ENCODE results near the gene MT1B.

DNA sequence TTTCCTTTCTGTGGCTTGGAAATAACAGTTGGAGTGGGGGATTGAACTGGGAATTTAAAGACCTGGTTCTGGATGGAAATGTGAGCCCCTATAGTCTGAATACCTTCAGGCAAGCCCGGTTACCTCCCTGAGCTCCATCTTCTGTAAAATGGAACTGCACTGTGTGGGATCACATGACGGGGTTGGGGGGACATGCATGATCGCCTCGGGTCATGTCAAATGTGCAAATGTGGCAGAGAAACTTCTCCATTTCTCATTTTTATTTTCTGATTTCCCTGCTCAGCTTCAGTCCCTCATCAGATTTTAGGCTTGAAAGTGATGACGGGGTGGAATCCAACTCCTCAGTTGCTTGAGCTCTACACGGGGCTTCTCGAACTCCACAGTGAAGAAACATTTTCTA lies 1.5 kb downstream of the MT1B start:
- TF ChIP-seq CTCF (IDR thresholded peaks at IDR 0.05; ENCODE audit: low read depth, low read length, missing input control) = no peak
- no peak for TF ChIP-seq JUND (IDR thresholded peaks at IDR 0.05)
- no peak for TF ChIP-seq FOXA1 (IDR thresholded peaks at IDR 0.05)
- TF ChIP-seq RXRA (IDR thresholded peaks at IDR 0.05) = no peak
- TF ChIP-seq YY1 (IDR thresholded peaks at IDR 0.05) = no peak
- no peak for TF ChIP-seq TAF1 (conservative IDR thresholded peaks at IDR 0.05)
- no peak for TF ChIP-seq GABPA (IDR thresholded peaks at IDR 0.05 in 1 of 2, conservative IDR thresholded peaks at IDR 0.05 in 1 of 2)
- TF ChIP-seq ATF3 (IDR thresholded peaks at IDR 0.05) = no peak
- no peak for TF ChIP-seq RAD21 (IDR thresholded peaks at IDR 0.05)
- no peak for TF ChIP-seq EGR1 (IDR thresholded peaks at IDR 0.05; ENCODE audit: low read depth in 2 of 2)
- TF ChIP-seq REST (IDR thresholded peaks at IDR 0.05) = no peak
- TF ChIP-seq, protein P1, sequence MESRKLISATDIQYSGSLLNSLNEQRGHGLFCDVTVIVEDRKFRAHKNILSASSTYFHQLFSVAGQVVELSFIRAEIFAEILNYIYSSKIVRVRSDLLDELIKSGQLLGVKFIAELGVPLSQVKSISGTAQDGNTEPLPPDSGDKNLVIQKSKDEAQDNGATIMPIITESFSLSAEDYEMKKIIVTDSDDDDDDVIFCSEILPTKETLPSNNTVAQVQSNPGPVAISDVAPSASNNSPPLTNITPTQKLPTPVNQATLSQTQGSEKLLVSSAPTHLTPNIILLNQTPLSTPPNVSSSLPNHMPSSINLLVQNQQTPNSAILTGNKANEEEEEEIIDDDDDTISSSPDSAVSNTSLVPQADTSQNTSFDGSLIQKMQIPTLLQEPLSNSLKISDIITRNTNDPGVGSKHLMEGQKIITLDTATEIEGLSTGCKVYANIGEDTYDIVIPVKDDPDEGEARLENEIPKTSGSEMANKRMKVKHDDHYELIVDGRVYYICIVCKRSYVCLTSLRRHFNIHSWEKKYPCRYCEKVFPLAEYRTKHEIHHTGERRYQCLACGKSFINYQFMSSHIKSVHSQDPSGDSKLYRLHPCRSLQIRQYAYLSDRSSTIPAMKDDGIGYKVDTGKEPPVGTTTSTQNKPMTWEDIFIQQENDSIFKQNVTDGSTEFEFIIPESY (IDR thresholded peaks at IDR 0.05) = no peak

Measured in liver (tissue), 3 donors.